B cell (primary cell): ENCODE measurements around the gene MED22.

Experiments
- CTCF ChIP-seq: fragments of 200-600 bp; IDR thresholded peaks from one replicate; pipeline ENCODE4 v1.8.0; 2022; ENCODE audit warnings: antibody characterized with exemption, mild to moderate bottlenecking
- EZH2 ChIP-seq: IDR thresholded peaks from 2 replicates; pipeline ENCODE4 v1.6.1; 2012; ENCODE audit warnings: borderline replicate concordance, low read depth, mild to moderate bottlenecking, moderate library complexity, low read length; ENCODE audit not compliant: insufficient read depth, poor library complexity, severe bottlenecking

DNA sequence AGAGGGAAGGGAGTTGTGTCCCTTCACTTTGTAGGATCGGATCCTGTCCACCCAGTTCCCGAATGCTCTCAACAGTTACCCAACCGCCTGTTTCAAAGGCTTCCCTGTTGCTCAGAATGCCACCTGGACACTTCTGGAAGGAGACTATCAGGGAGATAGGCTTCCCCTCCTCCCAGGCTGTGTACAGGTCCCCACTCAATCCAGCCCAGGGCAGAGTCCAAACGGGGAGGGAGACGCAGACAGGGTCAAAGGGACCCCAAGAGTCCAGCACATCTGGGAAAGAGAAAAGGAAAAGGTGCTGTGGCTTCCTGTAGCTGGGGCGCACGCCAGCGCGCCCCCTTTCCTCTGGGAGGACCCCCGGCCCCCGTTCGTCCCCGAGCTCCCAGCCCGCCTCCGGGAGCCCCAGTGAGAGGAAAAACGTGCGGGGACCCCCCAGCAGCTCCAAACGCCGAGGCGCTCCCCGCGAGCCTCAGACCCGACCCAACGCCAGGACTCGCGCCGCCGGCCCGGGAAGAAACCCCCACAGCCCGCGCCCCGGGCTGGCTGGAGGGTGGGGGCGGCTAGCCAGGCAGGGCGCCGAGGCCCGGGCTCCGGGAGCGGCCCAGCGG lies 27.3 kb upstream of the MED22 start:
- TF ChIP-seq CTCF (no peak), EZH2 (no peak)
